Measurements from ENCODE around the gene IL22RA2.
"Not testable (repeated sequence)": the region's sequence is repeated elsewhere in the genome, so short reads cannot be mapped to it uniquely, and the experiment has no call there.

The IL22RA2 gene

GRCh38 chr6:137173501-137173900 lies at the start of gene IL22RA2:
Gene IL22RA2 (minus strand): TSS chr6:137173644. CDS start chr6:137161749, 11,895 bp downstream.
- DNase-seq = no peak

GRCh38 chr6:137222381-137222780 lies 48.9 kb upstream of the IL22RA2 start:
- peak in 1 of 56 donors; percentile 16 for DNase-seq

GRCh38 chr6:137219664-137220252 lies 46.3 kb upstream of the IL22RA2 start:
- DNase-seq = no peak

GRCh38 chr6:137218917-137219663 lies 45.6 kb upstream of the IL22RA2 start, which contains the start of gene IFNGR1:
Gene IFNGR1 (minus strand): TSS chr6:137219385. CDS start chr6:137219327, 58 bp downstream.
- peak; percentile 61 to 98 (median 91) for DNase-seq

GRCh38 chr6:137218473-137218916 lies 45.1 kb upstream of the IL22RA2 start:
- DNase-seq = peak in 5 of 56 donors; percentile 15 to 59 (median 51)

GRCh38 chr6:137217801-137218472 lies 44.5 kb upstream of the IL22RA2 start:
- DNase-seq = peak in 1 of 56 donors; percentile 40

- DNase-seq = no peak
Measured at GRCh38 chr6:137216875-137217553, 43.6 kb upstream of the IL22RA2 start.

- no peak for DNase-seq
Measured at GRCh38 chr6:137216106-137216505, 42.7 kb upstream of the IL22RA2 start.

GRCh38 chr6:137215630-137216029 lies 42.2 kb upstream of the IL22RA2 start:
- DNase-seq = not testable (repeated sequence)

GRCh38 chr6:137214931-137215330 lies 41.5 kb upstream of the IL22RA2 start:
- DNase-seq = no peak

- DNase-seq = no peak
Measured at GRCh38 chr6:137213813-137214212, 40.4 kb upstream of the IL22RA2 start.

- no peak for DNase-seq
Measured at GRCh38 chr6:137213331-137213740, 39.9 kb upstream of the IL22RA2 start.

GRCh38 chr6:137211910-137212309 lies 38.5 kb upstream of the IL22RA2 start:
- DNase-seq = no peak

- no peak for DNase-seq
Measured at GRCh38 chr6:137210903-137211302, 37.5 kb upstream of the IL22RA2 start.

GRCh38 chr6:137208279-137208678 lies 34.8 kb upstream of the IL22RA2 start:
- no peak for DNase-seq

- DNase-seq = not testable (repeated sequence)
Measured at GRCh38 chr6:137207457-137207856, 34.0 kb upstream of the IL22RA2 start.

GRCh38 chr6:137206577-137206976 lies 33.1 kb upstream of the IL22RA2 start:
- no peak for DNase-seq

GRCh38 chr6:137203256-137203655 lies 29.8 kb upstream of the IL22RA2 start:
- no peak for DNase-seq

- DNase-seq = peak in 25 of 56 donors; percentile 4 to 67 (median 27)
Measured at GRCh38 chr6:137202078-137202477, 28.6 kb upstream of the IL22RA2 start.

GRCh38 chr6:137201006-137201405 lies 27.6 kb upstream of the IL22RA2 start:
- DNase-seq = no peak

GRCh38 chr6:137200288-137200687 lies 26.8 kb upstream of the IL22RA2 start:
- no peak for DNase-seq

Data from amygdala (tissue), 56 donors.